BE2C (cell line): ENCODE results near the gene IRF4.

ENCODE experiments used
- DNase-seq: peaks from one replicate; pipeline ENCODE4 v3.0.0-alpha.2; 2020
- H3K27me3 ChIP-seq: fragments of 250-450 bp; sonication (Bioruptor Pico); 2 replicates; pipeline ENCODE4 v1.5.1; 2020; ENCODE audit warnings: mild to moderate bottlenecking
- H3K36me3 ChIP-seq: fragments of 250-450 bp; sonication (Bioruptor Pico); 2 replicates; pipeline ENCODE4 v1.5.1; 2020; ENCODE audit warnings: mild to moderate bottlenecking
- H3K4me1 ChIP-seq: fragments of 250-450 bp; sonication (Bioruptor Pico); 2 replicates; pipeline ENCODE4 v1.5.1; 2020
- H3K4me3 ChIP-seq: 2 replicates; pipeline ENCODE4 v1.5.1; 2011; ENCODE audit warnings: low read depth, low read length
- H3K9me3 ChIP-seq: fragments of 250-450 bp; sonication (Bioruptor Pico); 2 replicates; pipeline ENCODE4 v1.5.1; 2020
- CTCF ChIP-seq: IDR thresholded peaks from 2 replicates; pipeline ENCODE4 v1.5.1; 2012; ENCODE audit warnings: mild to moderate bottlenecking, low read depth, low read length

Gene IRF4

DNA sequence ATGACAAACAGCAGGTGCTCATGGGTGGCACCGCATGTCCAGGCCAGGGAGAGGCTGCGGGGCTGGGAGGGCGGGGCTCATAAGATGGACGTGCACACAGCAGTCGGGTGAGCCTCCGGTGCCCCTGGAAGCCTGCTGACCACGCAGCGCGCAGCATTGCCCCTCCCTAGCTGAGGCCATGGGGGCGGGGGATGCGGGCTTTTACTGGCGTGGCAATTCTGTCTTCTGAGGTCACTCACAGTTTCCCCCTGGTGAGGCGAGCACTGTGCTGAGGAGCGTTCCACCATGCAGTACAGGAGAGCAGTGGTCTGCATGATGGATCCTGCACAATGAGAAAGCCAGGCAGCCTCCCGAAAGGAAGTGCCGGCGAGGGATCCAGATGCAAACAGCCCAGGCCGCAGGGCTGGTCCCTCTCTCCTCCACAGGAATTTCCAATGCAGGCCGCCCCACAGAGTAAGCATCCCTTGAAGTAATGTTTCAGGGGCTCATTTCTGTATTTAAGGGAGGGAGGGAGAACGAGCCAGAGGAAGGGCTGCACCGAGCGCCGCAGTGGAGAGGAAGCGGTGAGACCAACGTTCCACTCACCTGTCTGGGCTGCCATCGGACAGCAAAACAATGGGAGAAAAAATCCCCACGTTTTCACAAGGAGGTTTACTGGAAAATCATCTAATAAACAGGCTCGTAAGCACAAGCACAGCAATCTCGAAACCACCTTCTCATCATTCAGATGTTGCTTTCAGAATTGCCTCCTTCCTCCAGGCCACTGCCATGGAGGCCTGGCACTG is 56.0 kb downstream of the IRF4 start:
- Histone ChIP-seq H3K4me3 (no peak overlapping the region), H3K9me3 (no peaks in the 10 kb centered on the region; the same call in 1 of the 2 replicates), H3K4me1 (no peaks in the 10 kb centered on the region), H3K36me3 (no peaks in the 10 kb centered on the region), H3K27me3 (peaks cover 7% of the 10 kb centered on the region)
- no peak for TF ChIP-seq CTCF
- no peak for DNase-seq

DNA sequence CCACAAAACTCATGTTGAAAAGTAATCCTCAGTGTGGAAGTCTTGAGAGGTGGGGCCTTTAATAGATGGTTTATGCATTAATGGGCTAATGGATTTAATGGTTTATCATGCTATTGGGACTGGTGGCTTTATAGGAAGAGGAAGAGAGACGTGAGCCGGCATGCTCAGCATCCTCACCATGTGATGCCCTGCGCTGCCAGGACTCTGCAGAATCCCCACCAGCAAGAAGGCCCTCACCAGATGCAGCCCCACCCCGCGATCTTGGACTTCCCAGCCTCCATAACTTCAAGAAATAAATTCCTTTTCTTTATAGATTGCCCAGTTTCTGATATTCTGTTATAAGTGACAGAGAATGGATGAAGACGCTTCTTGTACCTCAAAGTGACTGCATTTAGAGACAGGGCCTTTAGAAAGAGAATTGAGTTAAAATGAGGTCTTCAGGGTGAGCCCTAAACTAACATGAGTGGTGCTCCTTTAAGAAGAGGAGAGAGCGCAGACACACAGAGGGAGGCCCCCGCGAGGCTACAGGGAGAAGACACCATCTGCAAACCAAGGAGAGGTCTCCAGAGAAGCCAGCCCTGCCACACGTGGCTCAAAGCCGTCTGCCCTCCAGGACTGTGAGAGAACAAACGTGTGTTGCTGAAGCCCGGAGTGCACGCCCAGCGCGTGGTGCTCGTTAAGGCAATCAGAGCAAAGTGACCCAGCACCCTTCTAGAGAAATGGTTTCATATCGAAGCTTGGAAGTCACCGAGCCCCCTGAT is 56.9 kb downstream of the IRF4 start:
- Histone ChIP-seq H3K4me3 (no peak overlapping the region), H3K36me3 (no peaks in the 10 kb centered on the region), H3K4me1 (no peaks in the 10 kb centered on the region), H3K9me3 (no peaks in the 10 kb centered on the region; the same call in 1 of the 2 replicates), H3K27me3 (peaks cover 13% of the 10 kb centered on the region)
- no peak for TF ChIP-seq CTCF
- no peak for DNase-seq

DNA sequence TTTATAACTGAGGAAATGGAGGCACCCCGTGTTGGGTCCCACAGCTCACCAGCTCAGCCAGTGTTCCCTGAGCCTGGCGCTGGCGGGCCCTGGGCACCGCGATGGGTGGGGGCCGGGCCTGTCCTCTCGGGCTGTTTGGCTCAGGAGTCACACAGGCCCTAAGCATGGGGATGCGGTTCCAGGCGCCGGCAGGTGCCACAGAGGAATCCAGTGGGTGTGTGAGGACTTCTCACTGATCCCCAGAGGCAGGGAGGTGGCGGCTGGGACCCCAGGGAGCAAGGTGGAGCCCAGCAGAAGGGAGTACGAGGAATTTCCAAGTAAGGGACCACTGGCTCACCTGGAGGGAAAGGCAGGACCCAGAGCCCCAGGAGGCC is 57.5 kb downstream of the IRF4 start:
- Histone ChIP-seq H3K9me3 (no peaks in the 10 kb centered on the region; the same call in 1 of the 2 replicates), H3K4me1 (no peaks in the 10 kb centered on the region), H3K27me3 (peaks cover 14% of the 10 kb centered on the region), H3K36me3 (no peaks in the 10 kb centered on the region), H3K4me3 (no peak overlapping the region)
- no peak for TF ChIP-seq CTCF
- no peak for DNase-seq

GRCh38 chr6:449486-450419 is 58.2 kb downstream of the IRF4 start:
- no peaks in the 10 kb centered on the region; the same call in 1 of the 2 replicates for H3K9me3 ChIP-seq
- peaks cover 16% of the 10 kb centered on the region for H3K27me3 ChIP-seq
- H3K36me3 ChIP-seq = no peaks in the 10 kb centered on the region

DNA sequence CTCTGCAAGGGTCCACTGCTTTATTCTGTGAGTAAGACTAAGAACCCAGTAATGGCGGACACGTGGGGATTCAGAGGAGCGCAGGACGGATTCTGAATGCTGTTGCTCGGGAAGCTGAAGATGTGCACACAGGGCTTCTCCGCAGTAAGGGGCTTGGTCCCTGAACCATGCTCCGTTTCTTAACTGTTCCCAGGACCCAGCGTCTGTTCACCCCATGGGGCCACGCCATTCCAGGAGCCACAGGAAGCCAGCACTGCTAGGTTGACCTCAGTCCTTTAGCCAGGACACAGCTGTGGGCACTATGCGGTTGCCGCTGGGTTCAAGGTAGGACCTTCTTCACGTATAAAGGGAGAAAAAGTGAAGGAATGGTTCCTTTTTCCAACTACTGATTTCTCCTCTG is 59.8 kb downstream of the IRF4 start:
- peaks cover 17% of the 10 kb centered on the region for H3K27me3 ChIP-seq
- H3K9me3 ChIP-seq = no peaks in the 10 kb centered on the region; the same call in 1 of the 2 replicates
- no peak for TF ChIP-seq CTCF
- no peaks in the 10 kb centered on the region for H3K36me3 ChIP-seq
- no peaks in the 10 kb centered on the region for H3K4me1 ChIP-seq
- H3K4me3 ChIP-seq = no peak overlapping the region
- no peak for DNase-seq

More at GRCh38 chr6:449486-450419, 58.2 kb downstream of the IRF4 start:
- no peak for DNase-seq
- H3K4me3 ChIP-seq = no peak overlapping the region
- no peaks in the 10 kb centered on the region for H3K4me1 ChIP-seq
- no peak for TF ChIP-seq CTCF
